Measurements from ENCODE around the gene BTC. TPM values are rescaled to one million over a fixed set of nuclear protein-coding genes. Genes with fewer than 3 reads are reported as not detected.

The BTC gene
- total RNA-seq, result 0.33 to 0.41 TPM (median 0.40 TPM) in 3 replicates
- long read RNA-seq, partial matches to known transcripts, result 0 of 1 reads
- long read RNA-seq, other reads (novel, unspliced or antisense), result 0 of 1 reads

DNA sequence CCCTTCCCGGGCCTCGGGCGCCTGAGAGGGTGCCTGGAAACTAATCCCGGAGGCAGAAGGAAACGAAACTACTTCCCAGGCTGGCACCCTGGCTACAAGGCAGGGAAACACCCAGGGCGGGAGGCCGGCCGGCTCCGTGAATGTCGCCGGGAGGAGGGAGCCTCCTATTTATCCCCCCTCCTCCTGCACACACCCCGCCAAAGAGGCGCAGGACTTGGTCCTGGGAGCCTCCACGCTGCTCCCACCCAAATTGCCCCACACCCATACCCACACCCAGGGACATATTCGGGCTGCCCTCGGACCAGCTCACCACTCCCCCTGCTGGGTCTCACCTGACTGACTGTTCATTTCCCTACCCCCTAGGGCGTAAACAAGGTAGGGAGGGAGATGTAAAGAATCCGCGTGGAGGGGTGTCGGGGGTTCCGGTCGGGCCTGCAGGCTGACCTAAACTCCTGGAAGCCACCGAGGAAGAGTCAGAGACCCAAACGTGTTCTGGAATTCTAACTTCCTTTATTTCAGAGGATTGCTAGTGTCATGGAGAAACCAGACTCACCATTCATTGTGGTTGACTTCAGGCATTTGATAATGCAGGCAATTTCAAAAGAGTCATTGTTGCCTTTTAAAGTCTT is at the start of gene BTC:
Gene BTC (minus strand): TSS at position 142 of the 629 bp plus-strand sequence. CDS start 198 bp downstream, outside the sequence.
- TF ChIP-seq, protein P1, sequence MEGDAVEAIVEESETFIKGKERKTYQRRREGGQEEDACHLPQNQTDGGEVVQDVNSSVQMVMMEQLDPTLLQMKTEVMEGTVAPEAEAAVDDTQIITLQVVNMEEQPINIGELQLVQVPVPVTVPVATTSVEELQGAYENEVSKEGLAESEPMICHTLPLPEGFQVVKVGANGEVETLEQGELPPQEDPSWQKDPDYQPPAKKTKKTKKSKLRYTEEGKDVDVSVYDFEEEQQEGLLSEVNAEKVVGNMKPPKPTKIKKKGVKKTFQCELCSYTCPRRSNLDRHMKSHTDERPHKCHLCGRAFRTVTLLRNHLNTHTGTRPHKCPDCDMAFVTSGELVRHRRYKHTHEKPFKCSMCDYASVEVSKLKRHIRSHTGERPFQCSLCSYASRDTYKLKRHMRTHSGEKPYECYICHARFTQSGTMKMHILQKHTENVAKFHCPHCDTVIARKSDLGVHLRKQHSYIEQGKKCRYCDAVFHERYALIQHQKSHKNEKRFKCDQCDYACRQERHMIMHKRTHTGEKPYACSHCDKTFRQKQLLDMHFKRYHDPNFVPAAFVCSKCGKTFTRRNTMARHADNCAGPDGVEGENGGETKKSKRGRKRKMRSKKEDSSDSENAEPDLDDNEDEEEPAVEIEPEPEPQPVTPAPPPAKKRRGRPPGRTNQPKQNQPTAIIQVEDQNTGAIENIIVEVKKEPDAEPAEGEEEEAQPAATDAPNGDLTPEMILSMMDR (IDR thresholded peaks at IDR 0.05), result peak; percentile 66
- peaks cover 48% of the 10 kb centered on the region for H3K27me3 Mint-ChIP-seq (ENCODE audit: low read depth)
- peak within 1 kb of the TSS; percentile 81 for H3K27ac Mint-ChIP-seq (ENCODE audit: unreplicated experiment)
- DNase-seq (ENCODE audit: low spot score), result no peak
- H3K4me3 Mint-ChIP-seq (ENCODE audit: unreplicated experiment), result peak within 1 kb of the TSS; percentile 87
- no peaks in the 10 kb centered on the region for H3K9me3 Mint-ChIP-seq (ENCODE audit: low read depth)
- no peaks in the 10 kb centered on the region for H3K36me3 Mint-ChIP-seq (ENCODE audit: low read depth)
- peaks cover 15% of the 10 kb centered on the region for H3K4me1 Mint-ChIP-seq (ENCODE audit: low read depth)

GRCh38 chr4:74840936-74841509 is 46.7 kb upstream of the BTC start:
- H3K27ac Mint-ChIP-seq (ENCODE audit: unreplicated experiment), result no peak overlapping the region
- no peak for DNase-seq (ENCODE audit: low spot score)
- H3K27me3 Mint-ChIP-seq (ENCODE audit: low read depth), result peaks cover 3% of the 10 kb centered on the region
- H3K4me1 Mint-ChIP-seq (ENCODE audit: low read depth), result no peaks in the 10 kb centered on the region
- TF ChIP-seq, protein P1 (IDR thresholded peaks at IDR 0.05), result no peak
- H3K4me3 Mint-ChIP-seq (ENCODE audit: unreplicated experiment), result no peak overlapping the region
- no peaks in the 10 kb centered on the region for H3K9me3 Mint-ChIP-seq (ENCODE audit: low read depth)
- H3K36me3 Mint-ChIP-seq (ENCODE audit: low read depth), result no peaks in the 10 kb centered on the region

DNA sequence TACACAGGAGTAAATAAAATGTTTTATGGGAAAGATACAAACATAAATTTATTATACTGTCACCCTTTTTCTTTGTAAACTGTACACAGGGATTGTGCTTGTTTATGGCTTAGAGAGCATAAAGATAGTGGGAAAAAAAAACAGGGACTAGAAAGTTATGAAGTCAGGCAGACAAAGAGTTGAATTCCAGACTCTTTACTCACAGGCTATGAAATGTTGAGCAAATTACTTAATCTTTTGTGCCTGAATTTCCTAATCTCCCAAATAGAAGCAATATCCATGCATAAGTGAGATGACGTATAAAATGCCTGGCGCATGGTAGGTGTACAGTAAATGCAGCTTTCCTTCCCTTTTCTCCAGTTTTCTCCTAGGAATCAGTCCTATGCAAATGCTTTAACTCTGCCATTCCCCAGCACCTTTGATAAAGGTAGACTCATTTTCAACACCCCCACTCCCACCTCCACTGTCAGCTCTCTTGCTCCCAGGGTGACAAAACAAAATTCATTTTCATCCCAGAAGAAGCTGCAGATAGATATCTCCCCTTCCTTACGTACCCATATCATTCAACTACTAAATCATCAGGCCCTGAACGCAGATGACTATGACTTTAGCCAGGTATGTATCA is 44.5 kb upstream of the BTC start:
- Mint-ChIP-seq H3K27me3 (ENCODE audit: low read depth) (peaks cover 7% of the 10 kb centered on the region), H3K9me3 (ENCODE audit: low read depth) (no peaks in the 10 kb centered on the region), H3K27ac (ENCODE audit: unreplicated experiment) (no peak overlapping the region), H3K4me1 (ENCODE audit: low read depth) (no peaks in the 10 kb centered on the region), H3K4me3 (ENCODE audit: unreplicated experiment) (no peak overlapping the region), H3K36me3 (ENCODE audit: low read depth) (no peaks in the 10 kb centered on the region)
- DNase-seq (ENCODE audit: low spot score), result no peak
- TF ChIP-seq, protein P1 (IDR thresholded peaks at IDR 0.05), result no peak

DNA sequence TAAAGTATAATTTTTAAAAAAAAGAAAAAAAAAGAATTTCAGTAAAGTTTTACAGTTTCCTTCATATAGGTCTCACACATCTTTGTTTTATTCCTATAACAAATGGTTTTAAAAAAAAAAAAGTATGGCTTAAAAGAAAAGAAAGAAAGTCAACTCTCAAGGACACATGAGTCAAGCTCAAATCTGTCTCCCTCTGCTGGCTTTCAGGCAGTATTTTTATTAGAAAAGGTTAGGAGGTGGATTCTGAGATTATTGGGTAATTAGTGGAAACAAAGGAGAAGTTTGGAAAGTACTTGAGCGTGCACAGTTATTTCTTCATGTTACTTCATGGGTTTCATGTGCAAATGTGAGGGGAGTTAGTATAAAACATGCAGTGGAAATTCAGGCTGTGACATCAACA is 36.6 kb upstream of the BTC start:
- Mint-ChIP-seq H3K36me3 (ENCODE audit: low read depth) (no peaks in the 10 kb centered on the region), H3K4me3 (ENCODE audit: unreplicated experiment) (no peak overlapping the region)
- TF ChIP-seq, protein P1 (IDR thresholded peaks at IDR 0.05), result peak; percentile 52

GRCh38 chr4:74823194-74823593 is 28.9 kb upstream of the BTC start:
- Mint-ChIP-seq H3K4me1 (ENCODE audit: low read depth) (no peaks in the 10 kb centered on the region), H3K27ac (ENCODE audit: unreplicated experiment) (no peak overlapping the region), H3K4me3 (ENCODE audit: unreplicated experiment) (no peak overlapping the region), H3K27me3 (ENCODE audit: low read depth) (peaks cover 19% of the 10 kb centered on the region), H3K9me3 (ENCODE audit: low read depth) (peaks cover 5% of the 10 kb centered on the region), H3K36me3 (ENCODE audit: low read depth) (peaks cover 1% of the 10 kb centered on the region)
- DNase-seq (ENCODE audit: low spot score), result no peak
- TF ChIP-seq, protein P1 (IDR thresholded peaks at IDR 0.05), result no peak

More for the DNA sequence above, 36.6 kb upstream of the BTC start:
- DNase-seq (ENCODE audit: low spot score), result no peak
- H3K9me3 Mint-ChIP-seq (ENCODE audit: low read depth), result peaks cover 13% of the 10 kb centered on the region
- H3K27ac Mint-ChIP-seq (ENCODE audit: unreplicated experiment), result no peak overlapping the region
- peaks cover 11% of the 10 kb centered on the region for H3K27me3 Mint-ChIP-seq (ENCODE audit: low read depth)
- H3K4me1 Mint-ChIP-seq (ENCODE audit: low read depth), result no peaks in the 10 kb centered on the region
